HG03575 (cell line): Measurements from ENCODE around the gene TDRD1.

ENCODE experiments used
- ATAC-seq: cut with Tn5 transposase; IDR thresholded peaks from one replicate; pipeline ENCODE4 v1.9.1; 2021; ENCODE audit not compliant: unreplicated experiment, insufficient number of reproducible peaks, low FRiP score; ENCODE audit errors: extremely low read depth

Gene TDRD1

GRCh38 chr10:114212153-114212552, 33.0 kb downstream of the TDRD1 start:
- ATAC-seq, result no peak

- no peak for ATAC-seq
These were observed 35.9 kb downstream of the TDRD1 start for GRCh38 chr10:114215033-114215432.

GRCh38 chr10:114220281-114220680, 41.1 kb downstream of the TDRD1 start:
- no peak for ATAC-seq

GRCh38 chr10:114221235-114221634, 42.1 kb downstream of the TDRD1 start:
- ATAC-seq, result no peak

GRCh38 chr10:114223066-114223465, 43.9 kb downstream of the TDRD1 start:
- no peak for ATAC-seq

- ATAC-seq, result no peak
These were observed 49.0 kb downstream of the TDRD1 start for GRCh38 chr10:114228156-114228555.

GRCh38 chr10:114232561-114233176, 53.5 kb downstream of the TDRD1 start:
- no peak for ATAC-seq

GRCh38 chr10:114233482-114233881, 54.3 kb downstream of the TDRD1 start:
- no peak for ATAC-seq

GRCh38 chr10:114234132-114234531, 55.0 kb downstream of the TDRD1 start:
- ATAC-seq, result no peak

- ATAC-seq, result no peak
These were observed 60.2 kb downstream of the TDRD1 start, which contains the start of gene VWA2 for GRCh38 chr10:114239117-114239993. TSS of gene VWA2 (plus strand) at chr10:114239254. CDS start at chr10:114248714, 9,460 bp downstream.

- ATAC-seq, result no peak
These were observed 60.8 kb downstream of the TDRD1 start for GRCh38 chr10:114239994-114240345.

- no peak for ATAC-seq
These were observed 63.1 kb downstream of the TDRD1 start for GRCh38 chr10:114242235-114242634.

GRCh38 chr10:114243661-114244060, 64.5 kb downstream of the TDRD1 start:
- ATAC-seq, result no peak

- ATAC-seq, result no peak
These were observed 65.0 kb downstream of the TDRD1 start for GRCh38 chr10:114244126-114244525.

GRCh38 chr10:114245121-114245791, 66.1 kb downstream of the TDRD1 start:
- no peak for ATAC-seq

- no peak for ATAC-seq
These were observed 67.6 kb downstream of the TDRD1 start for GRCh38 chr10:114246679-114247305.

GRCh38 chr10:114250236-114250635, 71.1 kb downstream of the TDRD1 start:
- ATAC-seq, result no peak

GRCh38 chr10:114250716-114251115, 71.6 kb downstream of the TDRD1 start:
- ATAC-seq, result no peak

GRCh38 chr10:114252092-114252491, 72.9 kb downstream of the TDRD1 start:
- no peak for ATAC-seq
